Omental fat pad (tissue), 4 donors: ENCODE results near the gene TBC1D22A. TPM values are rescaled to one million over a fixed set of nuclear protein-coding genes. Genes with fewer than 3 reads are reported as not detected.

Experiments used
- ATAC-seq: fragments of 150-250 bp; one replicate; pipeline ENCODE4 v1.9.1; 2016; ENCODE audit warnings: mild to moderate bottlenecking, moderate library complexity; ENCODE audit not compliant: low FRiP score
- DNase-seq: peaks from one replicate; pipeline ENCODE4 v3.0.0-alpha.2; 2019; ENCODE audit warnings: low spot score
- CTCF ChIP-seq, 3 donors: fragments of 450-650 bp; IDR thresholded peaks; one replicate each; pipeline ENCODE4 v1.5.1; 2016 to 2017; ENCODE audit warnings: antibody characterized with exemption in 3 of 3, mild to moderate bottlenecking in 3 of 3, moderate library complexity in 2 of 3
- total RNA-seq, 4 donors: library from RNA; depleted of rRNA; stranded (reverse); fragments of >200 nt; gene quantifications; one replicate each; pipeline ENCODE4 v1.1.0, GENCODE V29; 2016

Gene TBC1D22A
- total RNA-seq, 4 donors from 2014 or later: 21.3 to 31.2 (median 24.5) TPM

DNA sequence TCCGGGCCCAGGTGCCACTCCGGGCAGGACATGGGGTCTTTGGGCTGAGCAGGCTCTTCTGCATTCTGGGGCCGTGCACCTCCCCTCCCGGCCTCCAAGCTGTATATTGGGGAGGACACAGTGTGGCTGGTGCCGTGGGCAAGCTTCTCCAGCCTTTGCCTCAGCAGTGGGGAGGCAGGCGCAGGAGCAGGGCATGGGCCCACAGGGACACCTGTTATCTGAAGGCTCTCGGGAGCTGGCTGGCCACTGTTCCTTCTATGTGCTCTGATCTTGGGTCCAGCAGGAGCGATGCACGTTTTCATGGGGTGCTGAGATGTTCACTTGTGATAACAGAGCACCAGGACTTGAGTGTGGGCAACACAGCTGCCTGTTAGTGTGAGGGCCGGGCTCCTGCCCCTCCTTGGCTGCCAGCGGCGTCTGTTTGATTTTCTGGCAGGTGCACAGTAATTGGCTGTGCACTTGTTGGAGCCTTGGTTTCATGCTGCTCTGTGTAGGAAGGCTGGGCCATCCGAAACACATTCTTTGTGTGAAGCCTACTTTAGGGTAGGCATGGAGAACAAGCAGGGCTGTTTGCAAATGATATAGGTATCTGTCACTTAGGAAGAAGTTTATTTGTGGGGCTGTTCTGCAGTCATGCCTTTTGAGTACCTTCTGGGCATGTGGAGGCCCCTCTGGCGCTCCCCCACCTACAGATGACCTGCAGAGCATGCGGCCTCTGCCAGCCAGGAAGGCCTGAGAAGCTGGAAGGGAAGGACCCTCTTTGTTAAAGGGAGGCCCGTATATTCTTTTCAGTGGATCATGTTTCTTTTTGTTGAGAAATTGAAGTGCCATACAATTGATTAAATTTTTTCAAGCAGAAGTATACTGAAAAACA, 201.5 kb downstream of the TBC1D22A start:
- no peak for DNase-seq
- ATAC-seq: no peak
- no peak for TF ChIP-seq CTCF (IDR thresholded peaks at IDR 0.05)

- ATAC-seq (no peak), DNase-seq (no peak)
- TF ChIP-seq CTCF (IDR thresholded peaks at IDR 0.05): no peak
Measured at GRCh38 chr22:46964773-46965550, 202.5 kb downstream of the TBC1D22A start.

DNA sequence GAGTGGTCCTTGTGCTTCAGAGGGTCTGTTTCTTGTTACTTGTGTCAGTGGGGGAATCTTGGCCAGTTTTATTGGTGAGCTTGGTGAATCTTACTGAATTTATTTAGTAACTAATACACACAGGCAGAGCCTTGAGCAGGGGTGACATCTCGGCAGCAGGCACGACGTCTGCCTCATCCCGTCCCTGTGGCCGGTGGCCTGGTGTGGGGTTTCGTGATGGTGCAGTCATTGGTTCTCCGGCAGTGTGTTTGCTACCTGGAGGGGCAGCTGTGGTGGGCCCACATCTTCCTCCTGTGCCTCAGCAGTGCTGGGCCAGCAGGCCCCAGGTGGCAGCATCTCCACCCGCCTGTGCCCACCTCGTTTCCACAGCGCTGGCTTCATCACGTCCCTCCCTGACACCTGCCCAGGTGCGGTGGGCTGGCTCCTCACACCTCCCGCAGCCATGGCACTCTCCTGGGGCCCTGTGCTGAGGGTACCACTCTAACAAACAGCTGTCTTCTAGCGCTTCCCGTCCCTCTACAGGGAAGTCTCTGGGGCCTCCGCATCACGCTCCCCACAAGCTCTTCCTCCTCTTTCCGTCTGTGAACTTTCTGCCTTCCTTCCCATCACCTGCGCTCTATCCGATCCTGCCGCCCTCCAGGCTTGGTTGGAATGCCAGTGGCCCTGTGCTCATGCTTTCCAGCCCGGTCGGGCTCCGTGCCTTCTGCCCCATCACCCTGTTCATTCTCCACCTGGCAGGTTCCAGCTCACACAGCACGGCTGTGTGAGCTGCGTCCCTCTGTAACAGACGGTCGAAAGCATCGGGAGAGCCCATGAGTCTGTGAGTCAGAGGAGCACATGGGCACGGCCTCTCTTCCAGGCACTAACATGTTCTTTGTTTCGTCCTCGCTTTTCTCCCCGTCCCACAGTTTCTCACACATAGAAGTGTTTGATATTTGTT, 203.4 kb downstream of the TBC1D22A start:
- no peak for ATAC-seq
- no peak for DNase-seq
- TF ChIP-seq CTCF (IDR thresholded peaks at IDR 0.05): no peak

DNA sequence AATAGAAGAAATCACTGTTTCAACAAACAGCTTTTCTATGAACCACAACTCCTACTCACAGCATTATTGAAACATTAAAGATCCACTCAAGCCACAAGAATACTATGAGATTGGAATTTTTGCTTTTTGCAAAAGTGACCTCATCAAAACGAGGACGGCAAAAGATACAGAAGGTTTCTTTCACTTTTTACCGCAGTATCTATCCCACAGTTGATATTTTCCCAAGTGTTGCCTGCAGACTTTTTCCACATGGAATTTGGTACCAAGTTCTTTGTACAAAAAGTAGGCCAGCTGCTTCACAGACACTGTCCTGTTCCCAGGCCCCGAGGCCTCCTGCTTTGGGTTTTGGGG, 204.0 kb downstream of the TBC1D22A start:
- DNase-seq: no peak
- TF ChIP-seq CTCF (IDR thresholded peaks at IDR 0.05): no peak
- ATAC-seq: no peak

GRCh38 chr22:46966846-46967245, 204.4 kb downstream of the TBC1D22A start:
- TF ChIP-seq CTCF (IDR thresholded peaks at IDR 0.05): no peak
- DNase-seq: no peak
- no peak for ATAC-seq

- no peak for TF ChIP-seq CTCF (IDR thresholded peaks at IDR 0.05)
- ATAC-seq (no peak), DNase-seq (no peak)
Measured at GRCh38 chr22:46967445-46968358, 205.3 kb downstream of the TBC1D22A start.
